ENCODE results near the gene CCNI2. TPM values are rescaled to one million over a fixed set of nuclear protein-coding genes. Genes with fewer than 3 reads are reported as not detected.

CCNI2 gene
- polyA plus RNA-seq, 3 donors from 2014 or later: 0.13 to 1.3 TPM; not detected in 1

- H3K27me3 Mint-ChIP-seq (ENCODE audit: low read depth in 3 of 3): peaks cover 2 to 4% (median 2%) of the 10 kb centered on the region in 3 donors
- peaks cover 14 to 26% of the 10 kb centered on the region in 2 donors for H3K4me1 Mint-ChIP-seq
- H3K9me3 Mint-ChIP-seq: no peaks in the 10 kb centered on the region
- DNase-seq: no peak
- H3K36me3 Mint-ChIP-seq: no peaks in the 10 kb centered on the region
- no peak overlapping the region for H3K27ac Mint-ChIP-seq
- H3K4me3 Mint-ChIP-seq: no peak overlapping the region
Observed at GRCh38 chr5:132774406-132774805, 27.2 kb downstream of the CCNI2 start.

- H3K36me3 Mint-ChIP-seq: no peaks in the 10 kb centered on the region
- H3K27me3 Mint-ChIP-seq (ENCODE audit: low read depth in 3 of 3): peaks cover 2 to 6% (median 3%) of the 10 kb centered on the region in 3 donors
- H3K9me3 Mint-ChIP-seq: no peaks in the 10 kb centered on the region
- H3K4me1 Mint-ChIP-seq: peaks cover 14 to 26% of the 10 kb centered on the region in 2 donors
- DNase-seq: no peak
- H3K27ac Mint-ChIP-seq: no peak overlapping the region
- H3K4me3 Mint-ChIP-seq: no peak overlapping the region
Observed at GRCh38 chr5:132774896-132775295, 27.7 kb downstream of the CCNI2 start.

- Mint-ChIP-seq H3K4me3 (peak overlapping the region; percentile 8 to 79 (median 74)), H3K36me3 (no peaks in the 10 kb centered on the region), H3K9me3 (no peaks in the 10 kb centered on the region), H3K4me1 (peaks cover 14 to 26% of the 10 kb centered on the region in 2 donors), H3K27me3 (ENCODE audit: low read depth in 3 of 3) (peaks cover 2 to 6% (median 3%) of the 10 kb centered on the region in 3 donors), H3K27ac (no peak overlapping the region)
- DNase-seq: no peak
Observed at GRCh38 chr5:132775476-132775961, 28.3 kb downstream of the CCNI2 start.

- no peaks in the 10 kb centered on the region for H3K36me3 Mint-ChIP-seq
- peak overlapping the region; percentile 54 to 79 (median 74) for H3K4me3 Mint-ChIP-seq
Observed at GRCh38 chr5:132776131-132776937, 29.1 kb downstream of the CCNI2 start.

GRCh38 chr5:132776938-132777208 is 29.6 kb downstream of the CCNI2 start:
- peaks cover 14 to 26% of the 10 kb centered on the region in 2 donors for H3K4me1 Mint-ChIP-seq
- H3K4me3 Mint-ChIP-seq: no peak overlapping the region
- no peaks in the 10 kb centered on the region for H3K36me3 Mint-ChIP-seq
- H3K27ac Mint-ChIP-seq: no peak overlapping the region
- no peaks in the 10 kb centered on the region for H3K9me3 Mint-ChIP-seq
- no peak for DNase-seq
- H3K27me3 Mint-ChIP-seq (ENCODE audit: low read depth in 3 of 3): peaks cover 3 to 9% (median 6%) of the 10 kb centered on the region in 3 donors

More at GRCh38 chr5:132776131-132776937, 29.1 kb downstream of the CCNI2 start:
- no peak for DNase-seq
- H3K9me3 Mint-ChIP-seq: no peaks in the 10 kb centered on the region
- H3K27me3 Mint-ChIP-seq (ENCODE audit: low read depth in 3 of 3): peaks cover 2 to 6% (median 3%) of the 10 kb centered on the region in 3 donors
- H3K4me1 Mint-ChIP-seq: peaks cover 14 to 26% of the 10 kb centered on the region in 2 donors
- H3K27ac Mint-ChIP-seq: peak overlapping the region in 1 of 6 donors; percentile 56

- peaks cover 4 to 14% (median 7%) of the 10 kb centered on the region in 3 donors for H3K27me3 Mint-ChIP-seq (ENCODE audit: low read depth in 3 of 3)
- H3K4me1 Mint-ChIP-seq: peaks cover 14 to 26% of the 10 kb centered on the region in 2 donors
- no peaks in the 10 kb centered on the region for H3K36me3 Mint-ChIP-seq
- peak within 1 kb of the TSS; percentile 64 to 87 (median 74) for H3K4me3 Mint-ChIP-seq
- H3K9me3 Mint-ChIP-seq: no peaks in the 10 kb centered on the region
- peak within 1 kb of the TSS in 3 of 6 donors; percentile 33 to 75 (median 56) for H3K27ac Mint-ChIP-seq
- DNase-seq: peak; percentile 41 to 50 (median 44)
Observed at GRCh38 chr5:132777209-132778069, 30.2 kb downstream of the CCNI2 start, which contains the start of gene SEPTIN8. TSS of gene SEPTIN8 (minus strand) at chr5:132777239. CDS start at chr5:132777137, 102 bp downstream.

- no peak for DNase-seq
- Mint-ChIP-seq H3K9me3 (no peaks in the 10 kb centered on the region), H3K27me3 (ENCODE audit: low read depth in 3 of 3) (peaks cover 5 to 14% (median 9%) of the 10 kb centered on the region in 3 donors)
Observed at GRCh38 chr5:132778129-132778528, 30.9 kb downstream of the CCNI2 start.

GRCh38 chr5:132778856-132779255 is 31.6 kb downstream of the CCNI2 start:
- H3K36me3 Mint-ChIP-seq: no peaks in the 10 kb centered on the region
- no peaks in the 10 kb centered on the region for H3K9me3 Mint-ChIP-seq
- H3K4me1 Mint-ChIP-seq: peaks cover 14 to 26% of the 10 kb centered on the region in 2 donors
- peaks cover 6 to 14% (median 13%) of the 10 kb centered on the region in 3 donors for H3K27me3 Mint-ChIP-seq (ENCODE audit: low read depth in 3 of 3)
- H3K4me3 Mint-ChIP-seq: peak overlapping the region in 3 of 5 donors; percentile 64 to 87 (median 81)
- H3K27ac Mint-ChIP-seq: no peak overlapping the region
- DNase-seq: no peak

More at GRCh38 chr5:132778129-132778528, 30.9 kb downstream of the CCNI2 start:
- Mint-ChIP-seq H3K4me3 (peak overlapping the region; percentile 64 to 87 (median 72)), H3K4me1 (peaks cover 14 to 26% of the 10 kb centered on the region in 2 donors), H3K36me3 (no peaks in the 10 kb centered on the region), H3K27ac (peak overlapping the region in 5 of 6 donors; percentile 13 to 75 (median 17))

- Mint-ChIP-seq H3K9me3 (no peaks in the 10 kb centered on the region), H3K4me1 (peaks cover 14 to 26% of the 10 kb centered on the region in 2 donors), H3K27ac (no peak overlapping the region), H3K36me3 (no peaks in the 10 kb centered on the region), H3K27me3 (ENCODE audit: low read depth in 3 of 3) (peaks cover 6 to 14% (median 13%) of the 10 kb centered on the region in 3 donors), H3K4me3 (no peak overlapping the region)
- no peak for DNase-seq
Observed at GRCh38 chr5:132779961-132780360, 32.7 kb downstream of the CCNI2 start.

- Mint-ChIP-seq H3K36me3 (no peaks in the 10 kb centered on the region), H3K27me3 (ENCODE audit: low read depth in 3 of 3) (peaks cover 6 to 14% (median 13%) of the 10 kb centered on the region in 3 donors), H3K9me3 (no peaks in the 10 kb centered on the region), H3K4me1 (peaks cover 14 to 21% of the 10 kb centered on the region in 2 donors), H3K27ac (no peak overlapping the region), H3K4me3 (no peak overlapping the region)
- DNase-seq: no peak
Observed at GRCh38 chr5:132780577-132780976, 33.4 kb downstream of the CCNI2 start.

- no peak for DNase-seq
- Mint-ChIP-seq H3K4me1 (peaks cover 10 to 16% of the 10 kb centered on the region in 2 donors), H3K4me3 (no peak overlapping the region), H3K27me3 (ENCODE audit: low read depth in 3 of 3) (peaks cover 6 to 14% (median 13%) of the 10 kb centered on the region in 3 donors), H3K27ac (no peak overlapping the region), H3K36me3 (no peaks in the 10 kb centered on the region), H3K9me3 (no peaks in the 10 kb centered on the region)
Observed at GRCh38 chr5:132781029-132781428, 33.8 kb downstream of the CCNI2 start.

GRCh38 chr5:132782101-132782500 is 34.9 kb downstream of the CCNI2 start:
- Mint-ChIP-seq H3K27me3 (ENCODE audit: low read depth in 3 of 3) (peaks cover 6 to 14% (median 13%) of the 10 kb centered on the region in 3 donors), H3K36me3 (no peaks in the 10 kb centered on the region), H3K27ac (no peak overlapping the region), H3K4me3 (no peak overlapping the region), H3K4me1 (peaks cover 8 to 13% of the 10 kb centered on the region in 2 donors), H3K9me3 (no peaks in the 10 kb centered on the region)
- no peak for DNase-seq

GRCh38 chr5:132785365-132785764 is 38.1 kb downstream of the CCNI2 start:
- Mint-ChIP-seq H3K36me3 (no peaks in the 10 kb centered on the region), H3K27me3 (ENCODE audit: low read depth in 3 of 3) (peaks cover 6 to 11% (median 10%) of the 10 kb centered on the region in 3 donors), H3K27ac (no peak overlapping the region), H3K4me1 (no peaks in the 10 kb centered on the region), H3K9me3 (no peaks in the 10 kb centered on the region), H3K4me3 (no peak overlapping the region)
- DNase-seq: no peak

Measured in immature natural killer cell (primary cell).